Activated CD8-positive, alpha-beta T cell treated with anti-CD3 and anti-CD28 coated beads for 36 hours (primary cell): ENCODE data around the gene UNC5A. TPM values are rescaled to one million over a fixed set of nuclear protein-coding genes. Genes with fewer than 3 reads are reported as not detected.

ENCODE experiments used
- ATAC-seq: fragments of 200-7000 bp; cut with Tn5 transposase; one replicate; pipeline ENCODE4 v1.10.0; 2021; ENCODE audit warnings: mild to moderate bottlenecking, moderate library complexity
- CTCF ChIA-PET: fragments of 350-600 bp; sonication (Branson Sonifier 250); formaldehyde crosslinking; loops from one replicate; lab custom pipeline; 2021; ENCODE audit warnings: antibody characterized with exemption; lab: Charles Lee
- POLR2A ChIA-PET: fragments of 350-600 bp; sonication (Branson Sonifier 250); formaldehyde crosslinking; loops from one replicate; lab custom pipeline; 2021; ENCODE audit warnings: antibody characterized with exemption; lab: Charles Lee
- DNase-seq: peaks from one replicate; pipeline ENCODE4 v3.0.0-alpha.2; 2020
- H3K27ac Mint-ChIP-seq: one replicate; pipeline ENCODE4 v1.8.0; 2021; ENCODE audit warnings: mild to moderate bottlenecking, mixed read lengths
- H3K27me3 Mint-ChIP-seq: one replicate; pipeline ENCODE4 v1.8.0; 2021; ENCODE audit warnings: mixed read lengths
- H3K36me3 Mint-ChIP-seq: one replicate; pipeline ENCODE4 v1.8.0; 2021; ENCODE audit warnings: low read depth, mixed read lengths
- H3K4me1 Mint-ChIP-seq: one replicate; pipeline ENCODE4 v1.8.0; 2021; ENCODE audit warnings: low read depth, mixed read lengths
- H3K4me3 Mint-ChIP-seq: one replicate; pipeline ENCODE4 v1.8.0; 2021; ENCODE audit warnings: mild to moderate bottlenecking, moderate library complexity, mixed read lengths
- H3K9me3 Mint-ChIP-seq: one replicate; pipeline ENCODE4 v1.8.0; 2021; ENCODE audit warnings: mixed read lengths
- CTCF ChIP-seq: fragments of 200-600 bp; IDR thresholded peaks from one replicate; pipeline ENCODE4 v1.8.0; 2022; ENCODE audit warnings: antibody characterized with exemption, mild to moderate bottlenecking
- intact Hi-C: fragments of 100-400 bp; cut with micrococcal nuclease; formaldehyde crosslinking; loops from one replicate; pipeline ENCODE4 v1.10.0; 2022
- total RNA-seq, 2 experiments: library from RNA; stranded (reverse); gene quantifications; one replicate each; pipeline ENCODE4 v1.2.3, GENCODE V29; 2021

The UNC5A gene
- total RNA-seq, 2 experiments from 2014 or later, result not detected

- H3K27me3 Mint-ChIP-seq, result peaks cover 1% of the 10 kb centered on the region
- H3K9me3 Mint-ChIP-seq, result no peaks in the 10 kb centered on the region
- ChIA-PET POLR2A (interaction anchor here (0.8 to 1.4 kb wide), 2 partner anchors 228 to 309 kb away, joined by 3 read pairs; no protein-coding TSS in a partner anchor), CTCF (no interaction called here)
- intact Hi-C loops, result no loop called here
- H3K36me3 Mint-ChIP-seq, result no peaks in the 10 kb centered on the region
- ATAC-seq (no peak), DNase-seq (no peak)
- no peak overlapping the region for H3K27ac Mint-ChIP-seq
- TF ChIP-seq CTCF, result no peak
- H3K4me1 Mint-ChIP-seq, result no peaks in the 10 kb centered on the region
- no peak overlapping the region for H3K4me3 Mint-ChIP-seq
Measured at GRCh38 chr5:176883700-176884570, 73.6 kb downstream of the UNC5A start.

- no peak for TF ChIP-seq CTCF
- H3K27me3 Mint-ChIP-seq, result peaks cover 1% of the 10 kb centered on the region
- DNase-seq (no peak), ATAC-seq (no peak)
- no peak overlapping the region for H3K4me3 Mint-ChIP-seq
- H3K9me3 Mint-ChIP-seq, result no peaks in the 10 kb centered on the region
- no peaks in the 10 kb centered on the region for H3K4me1 Mint-ChIP-seq
- H3K36me3 Mint-ChIP-seq, result no peaks in the 10 kb centered on the region
- H3K27ac Mint-ChIP-seq, result no peak overlapping the region
- ChIA-PET CTCF (no interaction called here), POLR2A (interaction anchor here (0.8 kb wide), 1 partner anchor 310 kb away, joined by 3 read pairs; no protein-coding TSS in a partner anchor)
- intact Hi-C loops, result no loop called here
Measured at GRCh38 chr5:176884571-176884890, 74.2 kb downstream of the UNC5A start.

DNA sequence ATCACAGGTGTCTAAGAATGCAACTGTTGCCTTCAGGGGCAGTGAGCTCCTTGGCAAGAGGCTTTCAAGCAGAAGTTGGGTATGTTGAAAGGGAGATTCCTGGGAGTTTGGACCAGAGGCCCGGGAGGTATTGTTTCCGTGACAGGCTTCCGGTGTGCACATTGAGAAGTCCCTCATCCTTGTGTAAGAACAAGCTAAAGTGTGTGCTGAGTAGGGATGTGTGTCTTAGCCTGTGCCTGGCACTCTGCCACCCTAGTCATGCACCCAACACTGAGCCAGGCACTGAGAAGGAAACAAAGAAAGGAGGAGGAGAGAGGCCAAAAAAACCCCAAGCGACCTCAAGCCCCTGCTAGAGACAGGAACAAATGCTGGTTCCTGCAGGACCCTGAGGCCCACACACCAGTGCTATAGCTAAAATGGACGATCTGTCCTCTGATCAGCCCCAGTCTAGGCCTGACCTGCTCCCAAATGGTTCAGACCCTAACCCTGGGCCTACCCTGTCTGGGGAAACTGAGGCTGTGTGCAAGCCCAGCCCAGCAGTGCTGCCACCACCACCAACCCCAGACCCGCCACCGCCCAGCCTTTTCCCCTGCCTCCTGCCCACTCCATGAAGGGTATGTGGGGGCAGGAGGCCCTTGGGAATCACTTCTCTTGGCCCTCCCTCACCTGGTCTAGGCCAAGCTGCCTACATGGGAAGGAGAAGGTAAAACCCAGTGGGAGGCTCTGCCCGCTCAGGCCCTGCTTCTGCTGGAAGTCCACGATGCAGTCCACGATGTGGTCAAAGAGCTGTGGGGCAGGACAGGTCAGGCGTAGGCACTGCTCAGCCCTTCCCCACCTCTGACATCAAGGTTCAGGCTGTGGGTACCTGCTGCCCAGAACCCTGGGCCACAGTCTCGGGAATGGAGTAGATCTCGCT is 76.2 kb downstream of the UNC5A start:
- no peaks in the 10 kb centered on the region for H3K36me3 Mint-ChIP-seq
- peaks cover 1% of the 10 kb centered on the region for H3K27me3 Mint-ChIP-seq
- no peak overlapping the region for H3K27ac Mint-ChIP-seq
- intact Hi-C loops, result no loop called here
- ATAC-seq, result no peak
- no peaks in the 10 kb centered on the region for H3K9me3 Mint-ChIP-seq
- CTCF ChIA-PET, result interaction anchor here (0.7 kb wide), 1 partner anchor 127 kb away, joined by 3 read pairs; no protein-coding TSS in a partner anchor
- no peaks in the 10 kb centered on the region for H3K4me1 Mint-ChIP-seq
- no peak for TF ChIP-seq CTCF
- DNase-seq, result no peak
- POLR2A ChIA-PET, result interaction anchor here (0.8 kb wide), 1 partner anchor 14 kb away, joined by 3 read pairs; no protein-coding TSS in a partner anchor
- no peak overlapping the region for H3K4me3 Mint-ChIP-seq

DNA sequence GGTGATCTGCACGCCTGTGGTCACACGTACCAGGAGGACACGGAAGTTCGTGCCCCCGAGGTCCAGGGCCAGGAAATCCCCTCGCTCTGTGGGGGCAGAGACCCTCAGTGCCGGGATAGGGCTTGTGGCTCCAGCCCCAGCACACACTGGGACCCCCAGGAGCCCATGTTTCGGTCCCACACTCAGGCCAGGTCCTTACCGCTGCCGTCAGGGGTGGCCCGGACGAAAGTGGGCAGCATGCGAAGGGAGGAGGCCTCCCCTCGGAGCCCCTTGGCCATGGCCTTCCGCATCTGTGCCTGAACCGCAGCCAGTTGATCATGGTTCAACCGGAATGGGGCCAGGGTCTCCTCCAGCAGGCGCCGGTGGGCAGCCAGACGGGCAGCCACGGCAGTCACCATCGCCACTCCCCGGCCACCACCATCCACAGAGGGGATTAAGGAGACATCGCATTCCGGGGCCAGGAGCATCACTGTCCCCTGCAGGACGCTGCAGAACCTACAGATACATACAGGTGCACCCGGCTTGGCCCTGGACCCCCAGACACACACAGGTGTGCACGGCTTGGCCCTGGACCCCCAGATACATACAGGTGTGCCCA is 77.0 kb downstream of the UNC5A start:
- H3K36me3 Mint-ChIP-seq, result no peaks in the 10 kb centered on the region
- CTCF ChIA-PET, result no interaction called here
- POLR2A ChIA-PET, result no interaction called here
- no peaks in the 10 kb centered on the region for H3K4me1 Mint-ChIP-seq
- H3K27me3 Mint-ChIP-seq, result peaks cover 1% of the 10 kb centered on the region
- no peak overlapping the region for H3K4me3 Mint-ChIP-seq
- DNase-seq (no peak), ATAC-seq (no peak)
- intact Hi-C loops, result no loop called here
- H3K27ac Mint-ChIP-seq, result no peak overlapping the region
- H3K9me3 Mint-ChIP-seq, result no peaks in the 10 kb centered on the region
- TF ChIP-seq CTCF, result no peak
